NCI-H187 (cell line): Measurements from ENCODE around the gene SELENON.

Experiments used
- DNase-seq, 2 experiments: peaks; one replicate each; lab custom pipeline; 2025; lab: John Stamatoyannopoulos, UW

Gene SELENON, protein sequence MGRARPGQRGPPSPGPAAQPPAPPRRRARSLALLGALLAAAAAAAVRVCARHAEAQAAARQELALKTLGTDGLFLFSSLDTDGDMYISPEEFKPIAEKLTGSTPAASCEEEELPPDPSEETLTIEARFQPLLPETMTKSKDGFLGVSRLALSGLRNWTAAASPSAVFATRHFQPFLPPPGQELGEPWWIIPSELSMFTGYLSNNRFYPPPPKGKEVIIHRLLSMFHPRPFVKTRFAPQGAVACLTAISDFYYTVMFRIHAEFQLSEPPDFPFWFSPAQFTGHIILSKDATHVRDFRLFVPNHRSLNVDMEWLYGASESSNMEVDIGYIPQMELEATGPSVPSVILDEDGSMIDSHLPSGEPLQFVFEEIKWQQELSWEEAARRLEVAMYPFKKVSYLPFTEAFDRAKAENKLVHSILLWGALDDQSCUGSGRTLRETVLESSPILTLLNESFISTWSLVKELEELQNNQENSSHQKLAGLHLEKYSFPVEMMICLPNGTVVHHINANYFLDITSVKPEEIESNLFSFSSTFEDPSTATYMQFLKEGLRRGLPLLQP

DNA sequence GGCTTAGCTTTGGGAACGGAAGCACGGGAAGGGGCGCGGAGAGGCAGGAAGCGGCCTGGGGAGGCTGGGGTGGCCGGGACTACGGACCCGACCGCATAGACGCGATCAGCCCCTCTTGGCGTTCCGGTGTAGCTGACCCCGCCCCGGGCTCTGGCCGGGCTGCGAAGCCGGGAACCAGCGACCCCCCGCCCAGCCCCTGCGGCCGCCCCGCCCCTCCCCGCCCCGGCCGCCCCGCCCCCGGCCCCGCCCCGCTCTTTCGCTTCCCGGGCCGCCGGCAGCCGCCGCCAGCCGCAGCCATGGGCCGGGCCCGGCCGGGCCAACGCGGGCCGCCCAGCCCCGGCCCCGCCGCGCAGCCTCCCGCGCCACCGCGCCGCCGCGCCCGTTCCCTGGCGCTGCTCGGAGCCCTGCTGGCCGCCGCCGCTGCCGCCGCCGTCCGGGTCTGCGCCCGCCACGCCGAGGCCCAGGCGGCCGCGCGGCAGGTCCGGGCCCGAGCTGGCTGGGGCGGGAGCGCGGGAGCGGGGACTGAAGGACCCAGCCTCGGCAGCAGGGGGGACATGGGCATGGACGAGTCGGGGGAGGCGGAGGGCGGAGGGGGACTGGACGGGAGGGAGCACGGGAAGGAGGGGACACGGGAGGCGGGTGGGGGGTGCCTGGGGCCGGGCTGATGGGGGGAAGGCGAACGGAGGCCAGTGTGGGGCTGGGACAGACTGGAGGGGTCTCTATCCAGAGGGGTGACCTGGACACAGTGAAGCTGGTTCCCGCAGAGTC lies at the start of gene SELENON:
TSS of gene SELENON (plus strand) at position 259 of the 768 bp plus-strand sequence. CDS start at position 297, 38 bp downstream.
- no peak for DNase-seq

DNA sequence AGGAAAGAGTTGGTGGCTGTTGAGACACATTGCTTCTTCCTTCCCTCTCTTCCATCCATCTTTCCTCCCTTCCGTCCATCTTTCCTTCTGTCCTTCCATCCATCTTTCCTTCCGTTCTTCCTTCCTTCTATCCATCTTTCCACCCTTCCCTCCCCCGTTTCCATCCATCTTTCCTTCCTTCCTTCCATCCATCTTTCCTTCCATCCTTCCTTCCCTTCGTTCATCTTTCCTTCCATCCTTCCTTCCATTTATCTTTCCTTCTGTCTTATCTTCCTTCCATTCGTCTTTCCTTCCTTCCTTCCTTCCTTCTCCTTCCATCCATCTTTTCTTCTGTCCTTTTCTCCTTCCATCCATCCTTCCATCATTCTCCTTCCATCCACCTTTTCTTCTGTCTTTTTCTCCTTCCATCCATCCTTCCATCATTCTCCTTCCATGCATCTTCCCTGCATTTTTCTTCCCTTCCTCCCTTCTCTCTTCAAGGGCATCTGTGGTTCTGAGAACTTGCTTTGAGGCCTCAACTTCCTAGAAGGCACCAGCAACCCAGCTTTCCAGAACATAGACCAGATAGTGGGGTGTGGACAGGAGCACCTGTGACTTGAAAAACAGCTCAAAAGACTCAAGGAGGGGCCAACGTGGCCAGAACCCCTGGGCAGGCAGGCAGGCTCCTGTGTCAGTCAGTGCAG lies 48.9 kb upstream of the SELENON start:
- no peak for DNase-seq

DNA sequence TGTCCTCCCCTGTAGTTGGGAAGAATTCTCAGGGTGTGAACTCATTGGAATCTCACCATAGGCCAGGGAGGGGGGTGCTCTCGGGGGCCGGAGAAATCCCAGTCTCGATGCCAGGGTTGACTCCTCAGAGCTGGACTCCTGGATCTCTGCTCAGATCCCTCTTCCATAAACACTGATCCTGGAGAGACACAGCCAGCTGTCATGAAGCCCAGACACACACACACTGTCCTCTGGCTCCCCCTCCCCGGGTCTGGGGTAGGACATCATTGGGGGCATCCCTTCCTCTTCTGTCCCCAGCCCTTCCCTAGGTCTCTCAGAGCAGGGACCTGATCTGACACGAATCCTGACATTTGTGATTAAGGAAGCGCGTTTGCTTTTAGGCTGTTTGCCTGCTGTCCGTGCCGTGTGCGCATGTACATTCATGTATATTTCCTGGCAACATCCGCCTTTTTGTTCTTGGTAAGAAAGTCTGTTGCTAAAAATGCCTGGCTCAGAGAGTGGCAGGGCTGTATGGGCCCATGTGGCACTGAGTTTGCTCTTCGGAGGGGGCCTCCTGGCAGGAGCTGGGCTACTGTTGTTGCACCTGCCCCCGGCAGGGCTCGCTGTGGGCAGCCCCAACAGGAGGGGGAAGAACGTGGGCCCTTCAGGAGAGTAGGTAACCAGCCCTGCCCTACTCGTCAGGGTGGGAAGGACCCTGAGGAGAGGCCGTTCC lies 45.4 kb upstream of the SELENON start:
- no peak for DNase-seq

DNA sequence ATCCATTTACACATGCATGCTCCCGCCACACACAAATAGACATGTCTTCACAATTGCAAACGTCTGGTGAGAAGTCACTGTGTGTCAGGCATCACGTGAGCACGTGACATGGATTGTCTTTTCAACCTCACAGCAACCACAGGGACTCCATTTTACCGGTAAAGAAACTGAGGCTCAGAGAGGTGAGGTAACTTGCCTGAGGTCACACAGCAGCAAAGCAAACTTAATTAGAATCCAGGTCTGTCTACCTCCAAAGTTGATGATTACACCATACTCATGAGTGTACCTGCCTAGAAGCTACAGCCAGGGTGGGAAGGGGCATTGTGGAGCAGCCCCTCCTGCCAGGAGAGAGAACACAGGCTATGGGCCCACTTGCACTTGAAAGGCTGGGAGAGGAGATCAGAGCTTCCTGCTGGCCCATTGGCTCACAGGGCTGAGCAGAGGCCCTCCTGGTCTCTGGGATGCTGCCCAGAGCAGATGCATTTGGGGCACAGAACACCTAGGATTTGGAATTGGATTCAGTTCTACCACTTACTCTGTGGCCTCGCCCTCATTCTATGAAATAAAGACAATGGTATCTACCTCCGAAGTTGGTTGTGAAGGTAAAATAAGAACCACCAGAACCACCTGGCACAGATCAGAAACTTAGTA lies 44.4 kb upstream of the SELENON start:
- DNase-seq: no peak

DNA sequence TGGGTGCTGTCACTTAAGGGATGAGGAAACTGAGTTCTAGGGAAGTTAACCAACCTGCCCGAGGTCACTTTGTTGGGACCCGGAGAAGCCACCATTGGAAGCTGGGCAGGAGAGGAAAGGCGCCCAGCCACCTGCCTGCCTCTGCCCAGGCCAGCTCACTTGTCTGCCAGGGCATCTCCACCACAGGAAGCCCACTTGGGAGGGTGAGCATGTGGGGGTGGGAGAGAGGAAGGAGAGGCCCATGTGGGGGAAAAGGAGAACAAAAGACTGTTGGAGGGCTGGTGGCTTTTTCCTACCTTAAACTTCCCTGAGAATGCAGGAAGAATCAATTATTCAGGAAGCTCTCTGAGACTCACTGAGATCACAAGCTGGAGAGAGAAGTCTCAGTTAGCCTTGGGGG lies 43.8 kb upstream of the SELENON start:
- no peak for DNase-seq

DNA sequence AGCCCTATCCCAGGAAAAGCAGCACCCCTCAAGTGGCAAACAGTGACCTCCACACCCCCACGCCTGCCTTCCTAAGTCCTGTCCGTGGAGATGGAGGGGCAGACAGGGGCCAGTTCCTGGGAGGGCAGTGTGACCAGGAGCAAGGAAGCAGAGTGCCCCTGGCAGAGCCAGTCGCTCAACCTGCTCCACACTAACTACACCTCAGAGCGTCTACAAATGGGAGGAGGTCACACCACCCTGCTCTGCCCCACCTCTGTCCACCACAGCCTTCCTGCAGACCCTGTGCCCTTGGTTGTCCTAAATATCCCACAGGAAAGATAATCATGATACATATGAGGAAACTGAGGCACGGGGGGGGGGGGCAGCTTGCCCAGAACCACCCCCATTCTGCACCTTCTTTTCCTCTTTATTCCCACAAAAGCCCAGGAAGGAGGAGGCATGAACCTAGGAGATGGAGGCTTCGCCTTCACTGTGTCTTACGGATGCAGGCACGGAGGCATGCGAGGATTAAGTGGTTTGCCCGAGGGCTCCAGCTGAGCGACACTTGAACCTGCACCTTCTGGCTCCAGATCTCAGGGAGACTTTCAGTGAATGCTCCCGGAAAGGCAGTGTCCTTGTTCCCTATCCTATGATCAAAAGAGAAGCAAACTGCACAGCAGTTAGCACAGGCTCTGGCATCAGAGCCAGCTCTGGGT lies 42.7 kb upstream of the SELENON start:
- DNase-seq: no peak

DNA sequence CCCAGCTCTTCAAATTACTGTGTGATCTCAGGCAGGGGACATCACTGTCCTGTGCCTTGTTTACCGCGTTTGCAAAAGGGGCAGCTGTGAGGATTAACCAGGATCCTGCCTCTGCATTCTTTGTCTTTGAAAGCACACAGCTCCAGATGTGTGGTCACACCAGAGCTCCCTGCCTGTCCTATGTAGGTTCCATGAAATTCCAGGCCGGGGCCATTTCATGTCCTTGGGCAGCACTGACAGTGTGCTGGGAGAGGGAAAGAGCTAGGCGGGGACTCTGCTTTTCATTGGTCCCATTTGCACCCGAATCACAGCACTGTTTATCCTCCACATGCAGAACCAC lies 42.2 kb upstream of the SELENON start:
- no peak for DNase-seq

DNA sequence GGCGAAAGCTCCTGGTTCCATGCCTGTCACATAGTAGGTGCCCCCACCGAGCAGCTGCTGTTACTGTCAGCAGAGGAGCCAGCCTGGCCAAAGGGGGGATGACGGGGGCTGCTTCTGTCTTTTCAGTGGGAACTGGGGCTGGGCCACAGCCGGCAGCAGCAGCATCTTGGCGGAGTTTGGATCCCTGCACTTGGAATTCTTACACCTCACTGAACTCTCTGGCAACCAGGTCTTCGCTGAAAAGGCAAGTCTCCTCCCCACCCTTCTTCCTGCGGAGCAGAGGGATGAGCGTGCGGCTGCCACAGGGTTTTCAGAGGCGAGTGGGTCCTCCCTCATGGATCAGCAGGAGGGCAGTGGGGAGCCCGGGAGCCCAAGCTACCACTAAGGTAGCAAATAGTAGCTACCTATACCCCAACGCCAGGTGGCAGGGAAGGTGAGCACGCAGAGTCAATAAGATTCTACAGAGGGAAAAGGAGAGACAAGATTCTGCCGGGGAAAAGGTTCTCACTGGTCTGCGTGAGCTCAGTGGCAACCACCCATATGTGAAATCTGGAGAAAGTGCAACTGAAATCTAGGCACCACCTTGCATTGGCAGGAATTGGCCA lies 41.4 kb upstream of the SELENON start:
- DNase-seq: no peak

DNA sequence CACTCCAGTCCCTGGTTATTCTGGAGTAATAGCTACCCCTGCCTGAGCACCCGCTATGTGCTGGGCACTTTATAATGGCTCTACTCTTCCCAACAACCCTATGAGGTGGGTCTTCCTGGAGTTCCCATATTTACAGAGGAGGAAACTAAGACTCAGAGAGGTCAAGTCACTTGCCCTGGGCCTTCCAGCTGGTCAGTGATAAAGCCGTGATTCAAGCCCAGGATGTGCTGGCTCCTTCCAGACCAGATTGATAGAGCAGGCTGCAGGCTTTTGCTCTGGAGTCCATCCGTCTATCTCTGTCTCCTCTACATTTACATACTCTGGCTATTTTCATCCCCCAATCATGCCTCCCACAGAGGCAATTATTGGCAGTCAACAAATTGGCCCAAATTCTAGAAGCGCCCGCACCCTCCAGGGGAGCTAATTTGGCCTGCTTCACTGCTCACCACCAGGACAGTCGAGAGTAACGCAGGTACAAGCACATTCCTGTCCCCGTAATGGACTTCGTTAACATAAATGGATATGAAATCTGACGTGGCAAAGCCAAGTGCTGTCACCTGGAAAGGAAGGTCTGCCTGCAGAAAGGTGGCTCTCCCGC lies 39.8 kb upstream of the SELENON start:
- DNase-seq: no peak

DNA sequence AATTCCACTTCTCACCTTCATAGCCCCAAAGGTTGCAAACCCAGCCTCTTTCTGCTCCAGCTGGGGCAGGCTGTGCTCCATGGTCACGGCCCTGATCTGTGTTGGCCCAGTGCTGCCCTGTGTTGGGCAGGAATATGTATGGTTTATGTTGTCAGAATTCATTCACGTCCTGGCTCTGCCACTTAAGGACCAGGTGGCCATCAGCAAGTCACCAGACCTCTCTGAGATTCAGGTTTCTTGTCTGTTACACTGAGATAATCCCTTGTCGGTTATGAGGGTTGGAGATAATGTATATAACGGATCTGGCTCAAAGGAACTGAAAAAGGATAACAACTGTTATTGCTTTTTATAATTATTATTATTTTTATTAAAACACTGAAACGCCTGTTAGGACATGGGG lies 39.1 kb upstream of the SELENON start:
- no peak for DNase-seq

DNA sequence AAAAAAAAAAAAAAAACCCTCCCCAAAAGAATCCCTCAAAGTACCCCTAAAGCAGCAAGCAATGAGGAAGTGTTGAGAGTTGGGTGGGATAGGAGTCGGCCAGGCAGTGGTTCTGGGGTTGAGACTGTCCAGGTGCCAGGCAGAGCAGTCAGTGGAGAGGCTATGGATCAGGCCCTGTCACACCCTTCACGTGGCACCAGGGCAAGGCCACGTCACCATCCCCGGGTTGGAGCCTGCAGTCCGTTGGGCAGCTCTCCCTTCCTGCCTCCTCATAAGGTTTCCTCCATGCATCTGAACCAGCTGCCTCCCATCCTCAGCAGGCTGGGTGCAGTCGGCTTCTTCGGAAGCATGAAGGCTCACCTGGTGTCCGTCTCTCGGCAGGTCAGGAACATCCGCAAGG lies 36.5 kb upstream of the SELENON start:
- DNase-seq: no peak

DNA sequence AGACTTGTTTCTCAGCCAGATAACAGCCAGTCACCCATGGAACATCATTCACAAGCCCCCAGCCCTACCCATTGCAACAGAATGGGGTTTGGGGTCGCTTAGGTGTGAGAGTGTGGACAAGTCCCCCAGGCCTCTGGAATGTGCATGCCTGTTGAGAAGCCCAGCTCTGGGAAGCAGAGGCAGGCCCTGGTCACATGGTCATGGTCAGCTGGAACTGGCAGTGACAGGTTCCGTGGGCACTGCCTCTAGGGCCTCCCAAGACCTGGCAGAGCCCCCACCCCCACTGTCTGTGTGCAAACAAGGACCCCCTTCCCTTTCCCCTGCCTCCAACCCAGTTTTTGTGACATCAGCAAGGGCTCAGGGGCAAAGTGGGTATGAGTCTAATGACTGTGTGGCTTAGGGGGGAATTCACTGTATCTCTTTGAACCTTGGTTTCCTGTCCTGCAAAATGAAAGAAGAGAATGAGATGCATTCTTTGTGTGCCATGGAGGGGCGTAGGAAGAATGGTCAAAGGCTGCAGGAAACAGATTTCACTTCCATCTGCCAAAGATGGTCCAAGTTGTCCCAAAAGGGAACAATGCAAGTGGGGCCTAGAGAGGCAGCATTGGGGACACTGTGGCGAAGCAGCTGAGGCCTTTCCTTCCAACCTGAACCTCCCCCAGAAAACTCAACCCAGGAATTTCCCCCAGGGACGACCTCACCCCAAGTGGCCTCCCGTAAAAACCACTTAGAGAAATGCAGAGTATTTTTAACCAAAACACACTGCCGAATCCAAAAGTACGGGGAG lies 34.7 kb upstream of the SELENON start:
- DNase-seq: no peak

DNA sequence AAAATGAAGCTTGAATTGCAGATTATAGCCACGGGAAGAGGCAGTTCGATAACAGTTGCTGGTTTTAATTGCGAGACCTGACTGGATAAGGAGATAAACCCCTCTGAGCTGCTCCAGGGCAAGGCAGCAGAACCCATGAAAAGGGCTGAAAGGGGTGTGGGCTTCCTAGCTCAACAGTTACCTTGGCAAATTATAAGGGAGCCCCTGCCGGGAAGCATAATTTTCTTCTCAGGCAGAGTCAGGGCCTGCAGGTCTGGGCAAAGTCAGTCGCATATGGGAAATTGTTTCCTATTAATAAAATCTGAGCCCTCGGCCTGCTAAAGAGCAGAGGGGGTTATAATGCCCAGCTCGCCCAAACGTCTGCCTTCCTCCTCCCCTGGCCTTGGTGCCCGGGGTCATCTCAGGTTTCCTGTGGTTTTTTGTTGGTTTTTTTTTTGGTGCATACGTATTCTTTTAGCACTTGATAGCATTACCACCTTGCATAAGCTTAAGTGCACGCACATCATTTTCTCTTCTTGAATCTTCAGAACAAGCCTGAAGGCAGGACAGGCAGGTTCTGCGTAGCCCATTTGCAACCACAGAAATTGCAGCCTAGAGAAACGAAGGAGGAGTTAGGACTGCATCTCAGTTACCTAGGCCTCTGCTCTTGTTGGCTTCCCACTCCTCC lies 33.9 kb upstream of the SELENON start:
- no peak for DNase-seq

DNA sequence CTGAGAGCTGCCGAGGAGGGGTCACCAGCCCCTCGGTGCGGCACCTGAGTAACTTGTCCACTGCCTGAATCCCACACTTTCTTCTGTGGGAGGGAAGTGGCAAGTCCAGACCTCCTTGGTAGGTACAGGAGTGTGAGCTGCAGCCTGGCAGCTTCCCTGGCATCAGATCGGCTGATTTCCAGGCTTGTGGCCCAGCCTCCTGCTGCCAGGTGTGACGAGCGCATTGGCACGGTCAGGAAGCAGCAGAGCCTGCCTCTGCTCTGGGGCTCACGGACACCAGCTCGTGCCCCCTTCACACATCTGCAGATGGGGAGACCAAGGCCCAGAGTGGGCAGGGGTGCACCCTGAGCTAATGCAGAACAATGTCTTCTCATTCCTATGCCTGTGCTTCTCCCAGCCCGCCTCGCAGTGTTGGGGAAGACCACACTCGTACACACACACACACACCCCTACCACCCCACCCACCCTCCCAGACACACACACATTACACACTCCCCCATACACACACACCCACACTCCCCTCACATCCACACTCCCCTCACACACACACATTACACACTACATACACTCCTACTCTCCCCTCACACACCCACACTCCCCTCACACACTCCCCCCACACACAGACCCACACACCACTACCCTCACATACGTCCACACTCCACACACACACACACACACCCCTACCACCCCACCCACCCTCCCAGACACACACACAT lies 33.1 kb upstream of the SELENON start:
- DNase-seq: no peak

DNA sequence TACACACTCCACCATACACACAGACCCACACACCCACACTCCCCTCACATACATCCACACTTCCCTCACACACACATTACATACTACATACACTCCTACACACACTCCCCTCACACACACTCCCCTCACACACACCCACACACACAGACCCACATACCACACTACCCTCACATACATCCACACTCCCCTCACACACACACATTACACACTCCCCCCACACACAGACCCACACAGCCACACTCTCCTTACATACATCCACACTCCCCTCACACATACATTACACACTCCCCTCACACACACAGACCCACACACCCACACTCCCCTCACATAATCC lies 32.6 kb upstream of the SELENON start:
- DNase-seq: no peak

DNA sequence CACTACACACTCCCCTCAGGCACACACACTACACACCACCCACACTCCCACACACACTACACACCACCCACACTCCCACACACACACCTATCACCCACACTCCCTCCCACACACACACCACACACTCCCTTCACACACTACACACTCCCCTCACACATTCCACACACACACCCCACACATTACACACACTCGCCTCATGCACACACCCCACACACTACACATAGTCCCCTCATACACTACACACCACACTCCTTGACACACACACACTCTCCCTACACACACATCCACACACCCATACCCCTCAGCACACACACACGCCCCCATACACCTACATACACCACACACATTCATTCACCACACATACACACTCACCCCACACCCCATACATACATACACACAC lies 31.0 kb upstream of the SELENON start:
- DNase-seq: no peak

DNA sequence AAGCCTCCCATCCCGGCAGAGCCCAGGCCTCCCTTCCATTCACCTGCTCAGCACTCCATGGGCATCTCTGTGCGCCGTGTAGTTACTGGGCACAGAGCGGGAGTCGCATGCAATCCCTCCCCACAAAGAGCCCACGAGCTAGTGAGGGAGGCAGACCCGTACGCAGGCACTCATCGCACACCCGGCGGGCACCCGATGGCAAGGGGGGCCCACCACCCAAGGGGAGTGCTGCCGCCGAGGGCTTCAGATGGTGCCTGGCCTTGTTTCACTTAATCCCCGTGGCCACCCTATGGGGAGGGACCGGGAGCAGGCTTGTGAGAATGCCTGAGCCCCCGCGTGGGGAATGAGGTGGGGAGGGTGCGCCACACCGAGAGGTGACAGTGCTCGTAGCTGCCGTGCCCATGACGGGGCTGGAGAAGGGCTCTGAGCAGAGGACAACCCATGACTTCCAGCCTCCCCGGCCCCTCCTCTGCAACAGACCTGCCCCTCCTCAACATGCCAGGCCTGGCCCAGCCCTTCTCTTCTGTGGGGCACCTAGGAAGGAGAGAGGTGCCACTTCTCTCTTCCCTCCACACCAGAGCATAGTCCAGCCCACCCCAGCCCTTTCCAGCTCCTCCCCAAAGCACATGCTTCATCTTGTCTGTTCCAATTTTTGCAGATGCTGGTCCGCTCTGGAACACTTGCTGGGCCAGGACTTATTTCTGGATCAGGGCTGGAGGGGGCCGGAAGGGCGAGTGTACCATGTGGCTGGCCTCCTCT lies 30.2 kb upstream of the SELENON start:
- DNase-seq: no peak
